Endothelial cell of umbilical vein (primary cell): ENCODE results near the gene SLC39A9.

Experiments
- EZH2 ChIP-seq: IDR thresholded peaks from 2 replicates; pipeline ENCODE4 v1.6.1; 2012; ENCODE audit warnings: borderline replicate concordance, low read depth, mild to moderate bottlenecking, moderate library complexity, low read length, inconsistent platforms; ENCODE audit not compliant: severe bottlenecking
- GATA2 ChIP-seq: IDR thresholded peaks from 2 replicates; pipeline ENCODE4 v1.7.0; 2011; ENCODE audit warnings: low read depth, mild to moderate bottlenecking, moderate library complexity, mixed read lengths, low read length; ENCODE audit not compliant: insufficient read length, insufficient read depth
- MYC ChIP-seq: IDR thresholded peaks from one replicate; pipeline ENCODE4 v1.6.1; 2011; ENCODE audit warnings: mild to moderate bottlenecking, low read depth, low read length
- POLR2A ChIP-seq: IDR thresholded peaks from 2 replicates; pipeline ENCODE4 v1.6.1; 2012; ENCODE audit warnings: low read depth, mild to moderate bottlenecking, control low read depth, low read length
- POLR2AphosphoS5 ChIP-seq: IDR thresholded peaks from 2 replicates; pipeline ENCODE4 v1.6.1; 2012; ENCODE audit warnings: low read depth, mild to moderate bottlenecking, control low read depth, low read length, moderate library complexity; ENCODE audit not compliant: insufficient read depth
- TF ChIP-seq, protein P1 (sequence below): IDR thresholded peaks from 2 replicates; pipeline ENCODE4 v1.6.1; 2011; ENCODE audit not compliant: insufficient read depth, insufficient read length
- TF ChIP-seq, protein P2 (sequence below), 2 donors: IDR thresholded peaks; 1 replicate in 1 of 2; 2 replicates in 1 of 2; pipeline ENCODE4 v1.5.1; 2011; ENCODE audit warnings: low read length in 2 of 2, mild to moderate bottlenecking in 2 of 2, moderate library complexity in 2 of 2, control low read depth in 1 of 2, inconsistent platforms in 1 of 2, low read depth in 1 of 2; ENCODE audit not compliant: insufficient read depth in 1 of 2; ENCODE audit errors: extremely low read depth in 1 of 2

DNA sequence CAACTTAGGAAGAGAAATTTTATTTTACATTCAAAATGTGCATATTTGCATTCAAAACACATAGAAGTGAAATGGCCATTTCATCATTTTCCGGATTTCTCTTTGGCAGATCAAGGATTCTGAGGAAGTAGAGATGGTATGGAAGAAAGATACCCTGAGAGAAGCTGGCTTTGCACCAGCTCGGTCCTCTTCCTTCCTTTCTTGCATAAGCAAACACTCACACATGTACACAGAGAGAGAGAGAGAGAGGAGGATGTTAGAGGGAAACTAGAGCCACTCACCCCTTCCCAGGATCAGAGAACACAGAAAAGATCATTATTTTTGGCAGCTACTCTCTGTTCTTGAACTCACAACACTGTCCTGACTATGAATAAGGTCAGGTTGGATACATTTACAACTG, 70.5 kb downstream of the SLC39A9 start:
- TF ChIP-seq, protein P1, sequence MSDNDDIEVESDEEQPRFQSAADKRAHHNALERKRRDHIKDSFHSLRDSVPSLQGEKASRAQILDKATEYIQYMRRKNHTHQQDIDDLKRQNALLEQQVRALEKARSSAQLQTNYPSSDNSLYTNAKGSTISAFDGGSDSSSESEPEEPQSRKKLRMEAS = no peak
- no peak for TF ChIP-seq POLR2A
- TF ChIP-seq, protein P2, sequence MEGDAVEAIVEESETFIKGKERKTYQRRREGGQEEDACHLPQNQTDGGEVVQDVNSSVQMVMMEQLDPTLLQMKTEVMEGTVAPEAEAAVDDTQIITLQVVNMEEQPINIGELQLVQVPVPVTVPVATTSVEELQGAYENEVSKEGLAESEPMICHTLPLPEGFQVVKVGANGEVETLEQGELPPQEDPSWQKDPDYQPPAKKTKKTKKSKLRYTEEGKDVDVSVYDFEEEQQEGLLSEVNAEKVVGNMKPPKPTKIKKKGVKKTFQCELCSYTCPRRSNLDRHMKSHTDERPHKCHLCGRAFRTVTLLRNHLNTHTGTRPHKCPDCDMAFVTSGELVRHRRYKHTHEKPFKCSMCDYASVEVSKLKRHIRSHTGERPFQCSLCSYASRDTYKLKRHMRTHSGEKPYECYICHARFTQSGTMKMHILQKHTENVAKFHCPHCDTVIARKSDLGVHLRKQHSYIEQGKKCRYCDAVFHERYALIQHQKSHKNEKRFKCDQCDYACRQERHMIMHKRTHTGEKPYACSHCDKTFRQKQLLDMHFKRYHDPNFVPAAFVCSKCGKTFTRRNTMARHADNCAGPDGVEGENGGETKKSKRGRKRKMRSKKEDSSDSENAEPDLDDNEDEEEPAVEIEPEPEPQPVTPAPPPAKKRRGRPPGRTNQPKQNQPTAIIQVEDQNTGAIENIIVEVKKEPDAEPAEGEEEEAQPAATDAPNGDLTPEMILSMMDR (IDR thresholded peaks at IDR 0.05; ENCODE audit: extremely low read depth in 1 of 2, insufficient read depth in 1 of 2, low read depth in 1 of 2, low read length in 2 of 2) = no peak
- TF ChIP-seq POLR2AphosphoS5 = no peak
- TF ChIP-seq EZH2 = no peak
- no peak for TF ChIP-seq GATA2
- no peak for TF ChIP-seq MYC
